D721Med (cell line): ENCODE results near the gene NDC1.

Experiments
- DNase-seq: peaks from one replicate; pipeline ENCODE4 v3.0.0; 2011; ENCODE audit warnings: low spot score; ENCODE audit not compliant: insufficient read length
- FAIRE-seq: peaks from 2 replicates; lab custom pipeline; 2011; peaks lifted over from hg19 to GRCh38; lab: Jason Lieb, UNC
- TF ChIP-seq, protein P1 (sequence below): IDR thresholded peaks from 2 replicates; pipeline ENCODE4 v1.5.1; 2012; ENCODE audit warnings: mild to moderate bottlenecking, control low read depth; ENCODE audit not compliant: insufficient read depth; ENCODE audit errors: missing control alignments

Gene NDC1

DNA sequence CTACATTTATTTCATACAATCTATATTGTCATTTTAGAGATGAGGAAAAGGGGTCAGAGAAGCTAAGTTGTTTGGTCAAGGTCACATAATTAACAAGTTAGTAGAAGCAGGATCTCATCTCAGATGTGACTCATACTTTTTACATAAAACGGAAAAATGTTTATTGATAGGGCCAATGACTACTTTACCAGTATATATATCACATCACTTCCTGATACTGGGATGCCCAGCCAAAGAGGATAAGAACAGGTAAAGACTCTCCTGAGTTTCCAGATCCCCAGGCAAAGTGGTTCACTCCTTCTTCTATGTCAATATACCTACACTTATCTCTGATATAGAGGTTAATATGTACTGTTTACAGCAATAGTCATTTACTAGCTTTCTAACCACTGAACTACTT is 30.5 kb upstream of the NDC1 start:
- TF ChIP-seq, protein P1, sequence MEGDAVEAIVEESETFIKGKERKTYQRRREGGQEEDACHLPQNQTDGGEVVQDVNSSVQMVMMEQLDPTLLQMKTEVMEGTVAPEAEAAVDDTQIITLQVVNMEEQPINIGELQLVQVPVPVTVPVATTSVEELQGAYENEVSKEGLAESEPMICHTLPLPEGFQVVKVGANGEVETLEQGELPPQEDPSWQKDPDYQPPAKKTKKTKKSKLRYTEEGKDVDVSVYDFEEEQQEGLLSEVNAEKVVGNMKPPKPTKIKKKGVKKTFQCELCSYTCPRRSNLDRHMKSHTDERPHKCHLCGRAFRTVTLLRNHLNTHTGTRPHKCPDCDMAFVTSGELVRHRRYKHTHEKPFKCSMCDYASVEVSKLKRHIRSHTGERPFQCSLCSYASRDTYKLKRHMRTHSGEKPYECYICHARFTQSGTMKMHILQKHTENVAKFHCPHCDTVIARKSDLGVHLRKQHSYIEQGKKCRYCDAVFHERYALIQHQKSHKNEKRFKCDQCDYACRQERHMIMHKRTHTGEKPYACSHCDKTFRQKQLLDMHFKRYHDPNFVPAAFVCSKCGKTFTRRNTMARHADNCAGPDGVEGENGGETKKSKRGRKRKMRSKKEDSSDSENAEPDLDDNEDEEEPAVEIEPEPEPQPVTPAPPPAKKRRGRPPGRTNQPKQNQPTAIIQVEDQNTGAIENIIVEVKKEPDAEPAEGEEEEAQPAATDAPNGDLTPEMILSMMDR: no peak
- FAIRE-seq (no peak), DNase-seq (no peak)

DNA sequence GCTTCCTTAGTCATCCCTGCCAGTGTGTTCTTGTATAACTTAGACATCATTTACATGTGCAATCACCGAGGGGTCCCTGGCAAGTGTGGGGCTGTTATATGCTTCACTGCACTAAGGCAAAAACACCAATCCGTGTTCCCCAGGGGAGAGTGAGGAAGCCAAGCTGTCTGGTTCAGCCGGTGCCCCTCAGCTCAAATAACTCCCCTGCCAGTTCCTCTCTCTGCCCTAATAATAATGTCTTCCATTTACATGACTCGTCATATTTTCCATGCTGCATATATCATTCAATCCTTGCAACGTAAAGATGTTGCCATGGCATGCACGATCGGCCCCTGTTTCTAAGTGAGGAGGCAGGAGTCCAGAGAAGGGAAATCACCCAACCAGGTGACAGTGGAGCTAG is 24.4 kb upstream of the NDC1 start:
- FAIRE-seq (no peak), DNase-seq (no peak)
- TF ChIP-seq, protein P1: no peak

DNA sequence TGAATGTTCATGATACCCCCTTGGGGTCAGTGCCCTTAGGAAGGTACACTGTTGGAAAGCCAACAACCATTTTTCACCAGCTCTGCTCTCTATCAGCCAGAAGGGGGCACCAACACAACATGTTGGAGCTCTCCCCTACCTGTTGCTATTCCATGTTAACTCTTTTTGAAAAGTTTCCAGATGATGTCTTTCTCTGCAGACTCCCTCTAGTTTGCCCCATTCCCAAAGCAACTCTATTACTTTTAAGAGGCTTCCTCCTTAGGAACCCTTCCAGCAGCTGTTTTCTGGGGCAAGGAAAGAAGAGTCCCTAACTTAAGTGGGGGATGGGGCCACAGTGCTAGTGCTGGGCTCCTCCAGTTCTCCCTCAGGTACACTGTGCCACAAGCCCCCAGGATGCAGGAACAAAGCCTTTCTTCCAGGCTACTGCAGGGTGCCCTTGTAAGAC is 22.9 kb upstream of the NDC1 start:
- DNase-seq (no peak), FAIRE-seq (peak; percentile 25)
- TF ChIP-seq, protein P1: peak; percentile 94

DNA sequence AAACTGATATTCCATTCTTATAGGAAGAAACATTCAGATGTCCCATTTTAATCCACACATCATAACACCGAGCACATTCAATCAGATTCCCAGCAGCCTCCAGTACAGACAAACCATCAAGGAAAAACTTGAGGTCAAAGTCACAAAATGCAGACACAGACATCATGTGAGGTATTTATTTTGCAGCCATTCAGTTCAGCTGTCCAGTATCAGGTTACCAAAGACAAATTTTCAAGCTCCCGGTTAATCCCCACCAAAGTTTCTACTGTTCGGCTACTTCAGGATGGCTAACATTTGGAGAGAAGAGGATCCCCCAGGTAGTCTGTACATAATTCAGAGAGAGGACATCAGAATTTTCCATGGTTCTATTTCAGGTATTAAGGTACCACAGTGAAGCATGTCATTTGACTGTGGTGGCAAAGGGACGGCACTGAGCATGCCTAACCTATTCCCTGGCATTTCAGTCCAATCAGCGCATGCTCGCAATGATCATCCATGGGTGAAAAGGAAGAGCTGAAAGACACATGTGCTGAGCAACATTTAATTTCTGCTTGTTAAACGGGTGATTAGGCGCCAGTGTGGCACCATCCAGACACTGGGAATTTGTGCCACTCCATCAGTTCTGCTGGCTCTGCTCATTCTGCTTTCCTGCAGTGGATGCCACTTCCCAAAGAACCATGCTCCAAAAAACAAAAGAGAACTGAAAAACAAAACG is 13.6 kb upstream of the NDC1 start:
- no peak for FAIRE-seq
- TF ChIP-seq, protein P1: no peak
- DNase-seq: no peak

DNA sequence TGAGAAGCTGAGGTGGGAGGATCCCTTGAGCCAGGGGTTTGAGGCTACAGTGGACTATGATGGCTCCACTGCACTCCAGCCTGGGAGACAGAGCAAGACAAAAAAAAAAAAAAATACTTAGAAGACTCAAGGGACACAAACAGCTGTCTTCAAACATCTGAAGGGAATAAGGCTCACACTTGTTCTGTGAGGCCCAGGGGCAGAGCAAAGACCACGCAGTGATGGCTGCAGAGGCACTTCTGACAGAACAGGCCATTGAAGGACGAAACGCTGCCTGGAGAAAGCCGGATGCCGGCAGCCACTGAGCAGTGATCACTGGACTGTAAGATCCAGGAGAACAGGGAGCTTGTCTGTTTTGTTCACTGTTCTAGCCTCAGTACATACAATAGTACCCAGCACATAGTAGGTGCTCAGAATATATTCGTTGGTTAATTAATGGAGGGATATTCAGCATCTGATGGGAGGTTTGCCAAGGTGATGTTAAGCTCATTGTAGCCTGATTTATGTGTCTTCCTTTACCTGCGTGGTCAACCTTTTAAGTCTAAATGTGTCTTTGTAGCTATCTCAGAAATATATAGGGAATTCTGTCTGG is 12.1 kb upstream of the NDC1 start:
- TF ChIP-seq, protein P1: no peak
- DNase-seq (no peak), FAIRE-seq (no peak)

DNA sequence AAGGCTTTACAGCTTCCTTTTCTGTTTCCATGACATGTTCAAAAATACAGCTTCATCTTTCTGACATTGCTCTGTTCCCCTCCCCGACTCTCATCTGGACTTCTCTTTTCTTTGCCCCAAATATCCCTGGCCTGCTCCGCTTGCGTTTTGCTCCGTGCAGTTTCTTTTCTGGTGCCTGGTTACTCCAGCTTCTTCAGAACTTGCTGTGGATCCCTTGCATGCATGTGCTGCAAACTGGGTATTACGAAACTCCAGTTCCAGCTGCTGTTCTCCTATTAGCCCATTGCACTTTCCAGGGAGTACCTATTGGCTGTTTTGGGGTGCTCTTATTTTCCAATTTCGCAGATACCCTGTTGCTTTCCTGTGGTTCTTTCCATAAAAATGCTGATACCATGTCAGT is 9.9 kb upstream of the NDC1 start:
- DNase-seq (no peak), FAIRE-seq (no peak)
- TF ChIP-seq, protein P1: no peak

DNA sequence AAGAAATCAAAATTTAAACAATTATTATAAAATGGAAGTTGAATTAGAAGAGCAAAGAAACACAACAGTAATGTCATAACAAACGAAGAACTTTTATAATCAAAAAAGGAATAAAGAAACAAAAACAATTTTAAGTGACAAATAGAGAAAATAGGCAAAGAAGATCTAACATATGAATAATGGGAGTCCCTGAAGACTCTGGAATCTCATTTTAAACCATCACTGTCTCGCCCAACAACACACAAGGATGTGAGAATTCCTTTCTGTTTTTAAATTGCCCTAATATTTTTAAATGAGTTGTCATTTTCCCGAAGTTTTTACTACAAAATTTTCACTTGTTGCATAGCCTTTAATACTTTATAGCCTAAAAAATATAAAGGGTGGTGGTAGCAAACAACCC is 4.3 kb upstream of the NDC1 start:
- TF ChIP-seq, protein P1: no peak
- no peak for FAIRE-seq
- no peak for DNase-seq
